KOPT-K1 (cell line): ENCODE measurements around the gene PPP2R2D.

Experiments used
- H3K27ac ChIP-seq: fragments of 200-600 bp; sonication (generic); 2 replicates; pipeline ENCODE4 v1.5.1; 2016; ENCODE audit warnings: antibody characterized with exemption, mild to moderate bottlenecking, low read depth, low read length; ENCODE audit not compliant: poor library complexity, severe bottlenecking
- H3K36me3 ChIP-seq: fragments of 200-600 bp; sonication (generic); 2 replicates; pipeline ENCODE4 v1.5.1; 2017; ENCODE audit warnings: antibody characterized with exemption, mild to moderate bottlenecking, low read length, moderate library complexity; ENCODE audit not compliant: insufficient read depth
- H3K9me3 ChIP-seq: fragments of 200-600 bp; sonication (generic); 2 replicates; pipeline ENCODE4 v1.5.1; 2017; ENCODE audit warnings: antibody characterized with exemption, low read length, mild to moderate bottlenecking; ENCODE audit not compliant: insufficient read depth, poor library complexity, severe bottlenecking

The PPP2R2D gene

DNA sequence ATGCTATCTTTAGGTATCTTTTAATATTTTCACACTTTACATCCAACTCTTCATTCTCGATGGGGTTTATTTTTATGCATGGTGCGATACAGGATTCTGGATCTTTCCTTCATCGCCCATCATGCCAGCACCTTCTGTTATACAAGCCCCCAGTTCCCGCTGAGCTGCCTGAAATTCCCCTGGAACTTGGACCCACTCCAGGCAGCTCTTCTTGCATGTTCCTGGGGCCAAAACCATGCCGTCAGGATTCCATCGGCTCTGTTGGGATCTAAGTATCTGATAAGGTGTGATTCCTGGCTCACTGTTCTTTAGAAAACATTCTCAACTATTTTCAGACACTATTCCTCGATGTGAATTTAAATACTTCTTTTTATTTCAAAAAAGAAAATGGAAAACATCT is 40.5 kb upstream of the PPP2R2D start:
- Histone ChIP-seq H3K27ac (no peak overlapping the region), H3K36me3 (no peaks in the 10 kb centered on the region), H3K9me3 (no peaks in the 10 kb centered on the region)

GRCh38 chr10:131860806-131861440 is 39.9 kb upstream of the PPP2R2D start:
- no peak overlapping the region for H3K27ac ChIP-seq
- H3K36me3 ChIP-seq = no peaks in the 10 kb centered on the region
- H3K9me3 ChIP-seq = no peaks in the 10 kb centered on the region

DNA sequence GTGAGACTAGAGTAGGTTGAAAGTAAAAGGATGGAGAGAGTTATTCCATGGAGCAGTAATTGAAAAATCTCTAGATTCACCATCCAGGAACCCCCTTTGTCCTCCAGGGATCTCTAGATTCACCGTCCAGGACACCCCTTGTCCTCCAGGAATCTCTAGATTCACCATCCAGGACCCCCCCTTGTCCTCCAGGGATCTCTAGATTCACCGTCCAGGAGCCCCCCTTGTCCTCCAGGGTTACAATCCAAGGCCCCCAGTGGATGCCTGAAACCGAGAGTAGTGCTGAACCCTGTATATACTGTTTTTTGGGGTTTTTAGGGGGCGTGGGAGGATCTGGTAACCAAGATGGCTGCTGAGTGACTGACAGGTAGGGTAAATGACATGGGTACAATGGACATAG is 38.3 kb upstream of the PPP2R2D start:
- H3K9me3 ChIP-seq = no peaks in the 10 kb centered on the region
- H3K27ac ChIP-seq = no peak overlapping the region
- no peaks in the 10 kb centered on the region for H3K36me3 ChIP-seq

DNA sequence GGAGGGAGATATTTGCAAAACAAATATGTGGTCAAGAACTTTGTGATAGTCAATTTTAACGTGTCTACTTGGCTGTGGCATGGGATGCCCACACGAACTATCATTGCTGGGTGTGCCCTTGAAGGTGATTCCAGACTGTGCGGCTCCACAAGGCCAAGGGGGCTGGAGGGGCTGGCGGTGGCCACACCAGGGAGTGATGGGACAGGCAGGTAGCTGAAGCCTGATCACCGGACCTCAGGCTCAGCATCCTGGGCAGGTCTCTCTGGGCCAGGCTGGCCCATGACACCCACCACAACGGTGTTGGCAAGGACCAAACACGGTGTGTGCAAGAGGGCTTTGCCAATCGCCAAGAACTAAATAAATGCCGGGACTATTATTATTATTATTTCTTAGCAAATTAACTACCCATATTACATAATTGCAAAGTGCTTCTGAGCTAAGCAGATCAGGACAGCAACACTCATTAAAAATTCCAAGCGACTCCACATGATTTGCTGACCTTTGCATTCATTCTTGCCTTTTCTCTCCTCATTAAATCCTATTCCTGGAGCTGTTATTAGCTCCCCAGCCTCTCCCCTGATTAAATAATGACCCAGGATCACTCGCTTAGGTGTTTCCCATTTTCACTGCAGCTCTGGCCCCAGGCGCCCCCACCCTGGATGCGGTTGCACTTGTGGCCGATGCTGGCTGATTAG is 35.4 kb upstream of the PPP2R2D start:
- H3K9me3 ChIP-seq = no peaks in the 10 kb centered on the region
- H3K27ac ChIP-seq = no peak overlapping the region
- no peaks in the 10 kb centered on the region for H3K36me3 ChIP-seq

GRCh38 chr10:131866673-131867072 is 34.1 kb upstream of the PPP2R2D start:
- H3K9me3 ChIP-seq = no peaks in the 10 kb centered on the region
- no peak overlapping the region for H3K27ac ChIP-seq
- no peaks in the 10 kb centered on the region for H3K36me3 ChIP-seq

- Histone ChIP-seq H3K9me3 (no peaks in the 10 kb centered on the region), H3K27ac (no peak overlapping the region)
These were observed 32.4 kb upstream of the PPP2R2D start for GRCh38 chr10:131868436-131868835.

GRCh38 chr10:131869344-131869743 is 31.5 kb upstream of the PPP2R2D start:
- no peak overlapping the region for H3K27ac ChIP-seq
- no peaks in the 10 kb centered on the region for H3K36me3 ChIP-seq
- no peaks in the 10 kb centered on the region for H3K9me3 ChIP-seq

More at GRCh38 chr10:131868436-131868835, 32.4 kb upstream of the PPP2R2D start:
- no peaks in the 10 kb centered on the region for H3K36me3 ChIP-seq

DNA sequence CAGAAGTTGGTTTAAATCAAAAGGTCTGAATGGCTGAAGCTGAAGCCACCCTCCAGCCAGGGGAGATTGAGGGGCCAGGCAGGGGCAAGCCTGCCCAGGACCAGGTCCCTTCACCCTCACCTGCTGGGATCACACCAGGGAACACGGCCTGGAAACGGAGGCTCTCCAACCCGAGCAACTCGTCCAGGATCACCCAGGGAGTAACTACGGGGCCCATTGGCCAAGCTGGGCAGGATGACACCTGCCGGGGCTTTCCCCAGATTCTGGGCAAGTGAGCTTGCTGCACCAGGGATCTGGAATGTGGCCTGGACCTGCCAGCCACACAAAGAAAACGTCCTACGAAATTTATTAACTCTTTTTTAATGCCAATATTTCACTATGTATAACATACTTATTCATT is 30.4 kb upstream of the PPP2R2D start:
- no peaks in the 10 kb centered on the region for H3K36me3 ChIP-seq
- no peak overlapping the region for H3K27ac ChIP-seq
- H3K9me3 ChIP-seq = no peaks in the 10 kb centered on the region

DNA sequence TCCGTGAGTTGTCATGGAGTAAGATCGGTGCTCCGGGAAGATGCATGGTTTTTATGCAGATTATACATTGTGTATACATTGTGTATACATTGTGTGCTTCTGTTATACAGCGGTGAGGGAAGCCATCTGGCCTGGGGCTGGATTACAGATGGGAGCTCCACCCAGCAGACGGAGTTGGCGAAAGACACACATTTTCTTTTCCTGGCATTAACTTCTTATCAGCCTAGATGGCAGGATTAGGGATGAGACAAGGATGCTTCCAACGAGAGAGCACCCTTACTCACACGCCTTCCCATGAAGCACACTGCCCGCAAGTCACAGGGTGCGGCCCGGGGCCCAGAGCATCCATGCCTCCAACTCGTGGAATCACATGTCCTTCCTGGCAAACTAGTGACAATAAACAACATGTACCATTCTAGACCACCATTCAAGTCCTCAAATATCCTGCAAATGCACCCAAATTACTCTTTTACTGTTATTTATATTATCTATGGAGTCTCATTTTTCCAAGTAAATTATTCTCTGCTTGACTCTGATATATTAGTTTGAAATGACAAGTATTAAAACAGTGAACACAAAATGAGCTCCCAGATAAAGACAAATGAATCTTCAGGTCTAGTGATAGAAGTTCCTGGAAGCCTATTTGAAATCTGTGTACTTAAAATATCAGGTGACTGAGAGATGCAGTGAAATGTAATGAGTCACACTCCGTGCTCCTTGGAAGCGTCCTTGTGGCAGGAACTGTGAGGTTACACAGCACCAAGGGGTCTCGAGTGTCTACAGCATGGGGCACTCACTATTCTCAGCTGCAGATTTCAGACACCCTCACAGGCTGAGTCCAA is 29.8 kb upstream of the PPP2R2D start:
- no peak overlapping the region for H3K27ac ChIP-seq
- no peaks in the 10 kb centered on the region for H3K9me3 ChIP-seq
- no peaks in the 10 kb centered on the region for H3K36me3 ChIP-seq

DNA sequence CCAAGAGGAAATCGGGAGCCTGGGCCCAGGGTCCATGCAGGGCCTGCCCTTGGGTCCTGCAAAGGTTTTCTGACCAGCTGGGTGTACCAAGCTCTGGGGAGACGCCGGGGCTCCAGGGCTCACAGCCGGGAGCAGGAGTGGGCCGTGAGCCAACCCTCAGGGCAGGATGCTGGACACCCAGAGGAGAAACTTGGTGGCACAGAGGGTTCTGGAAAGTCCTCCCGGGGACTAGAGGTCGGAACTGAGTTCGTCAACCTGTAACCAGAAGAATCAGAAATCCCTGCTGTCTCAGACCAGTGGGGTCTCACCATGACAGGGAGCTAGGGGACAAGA is 29.2 kb upstream of the PPP2R2D start:
- Histone ChIP-seq H3K27ac (no peak overlapping the region), H3K9me3 (no peaks in the 10 kb centered on the region), H3K36me3 (no peaks in the 10 kb centered on the region)

GRCh38 chr10:131872011-131872826 is 28.6 kb upstream of the PPP2R2D start:
- H3K9me3 ChIP-seq = no peaks in the 10 kb centered on the region
- H3K36me3 ChIP-seq = no peaks in the 10 kb centered on the region
- no peak overlapping the region for H3K27ac ChIP-seq

- H3K36me3 ChIP-seq = no peaks in the 10 kb centered on the region
- no peak overlapping the region for H3K27ac ChIP-seq
- no peaks in the 10 kb centered on the region for H3K9me3 ChIP-seq
These were observed 27.9 kb upstream of the PPP2R2D start for GRCh38 chr10:131872827-131873375.

DNA sequence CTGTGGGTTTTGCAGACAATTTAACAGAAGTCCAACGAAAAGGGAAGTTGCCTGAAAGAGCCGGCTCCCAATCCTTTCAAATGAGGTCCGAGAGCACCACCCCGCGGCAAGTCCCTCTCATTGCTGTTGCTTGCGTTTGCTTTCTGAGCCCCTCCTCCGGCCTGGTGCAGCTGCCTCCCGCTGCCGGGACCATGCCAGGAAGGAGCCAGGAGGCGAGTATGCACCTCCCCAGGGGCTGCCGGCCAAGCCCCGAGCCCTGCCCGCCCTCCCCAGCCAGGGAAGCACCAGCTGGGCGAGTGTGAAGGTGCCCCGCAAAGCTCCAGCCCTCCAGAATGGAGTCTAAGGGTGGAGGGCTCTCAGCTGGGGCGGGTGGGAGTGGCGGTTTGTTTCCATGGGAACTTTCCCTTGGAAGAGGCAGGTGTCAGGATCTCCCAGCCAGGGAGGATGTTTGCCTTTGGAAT is 25.8 kb upstream of the PPP2R2D start:
- no peaks in the 10 kb centered on the region for H3K36me3 ChIP-seq
- H3K9me3 ChIP-seq = no peaks in the 10 kb centered on the region
- no peak overlapping the region for H3K27ac ChIP-seq

GRCh38 chr10:131875501-131875900 is 25.3 kb upstream of the PPP2R2D start:
- Histone ChIP-seq H3K36me3 (no peaks in the 10 kb centered on the region), H3K27ac (no peak overlapping the region), H3K9me3 (no peaks in the 10 kb centered on the region)
